Measurements from ENCODE around the gene PFDN2.

Gene PFDN2

DNA sequence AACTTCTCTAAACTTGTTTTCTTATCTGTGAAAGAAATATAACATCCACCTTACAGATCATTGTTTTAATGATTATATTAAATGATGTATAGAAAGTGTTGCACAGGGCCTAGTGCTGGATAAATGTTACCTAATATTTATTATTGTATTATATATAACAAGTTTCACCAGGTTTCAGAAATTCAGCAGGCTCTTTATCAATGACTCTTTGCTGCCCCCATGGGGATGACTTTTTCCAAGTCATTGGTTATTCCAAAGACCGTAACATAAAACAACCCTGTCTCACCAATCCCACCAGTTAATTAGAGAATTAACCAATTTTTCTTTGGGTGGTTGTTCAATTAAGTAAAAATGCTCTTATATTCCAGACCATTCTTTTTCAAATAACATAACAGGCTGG lies 21.9 kb upstream of the PFDN2 start:
- DNase-seq (ENCODE audit: low read depth in 2 of 2) = peak; percentile 72 to 74
- TF ChIP-seq, protein P1, sequence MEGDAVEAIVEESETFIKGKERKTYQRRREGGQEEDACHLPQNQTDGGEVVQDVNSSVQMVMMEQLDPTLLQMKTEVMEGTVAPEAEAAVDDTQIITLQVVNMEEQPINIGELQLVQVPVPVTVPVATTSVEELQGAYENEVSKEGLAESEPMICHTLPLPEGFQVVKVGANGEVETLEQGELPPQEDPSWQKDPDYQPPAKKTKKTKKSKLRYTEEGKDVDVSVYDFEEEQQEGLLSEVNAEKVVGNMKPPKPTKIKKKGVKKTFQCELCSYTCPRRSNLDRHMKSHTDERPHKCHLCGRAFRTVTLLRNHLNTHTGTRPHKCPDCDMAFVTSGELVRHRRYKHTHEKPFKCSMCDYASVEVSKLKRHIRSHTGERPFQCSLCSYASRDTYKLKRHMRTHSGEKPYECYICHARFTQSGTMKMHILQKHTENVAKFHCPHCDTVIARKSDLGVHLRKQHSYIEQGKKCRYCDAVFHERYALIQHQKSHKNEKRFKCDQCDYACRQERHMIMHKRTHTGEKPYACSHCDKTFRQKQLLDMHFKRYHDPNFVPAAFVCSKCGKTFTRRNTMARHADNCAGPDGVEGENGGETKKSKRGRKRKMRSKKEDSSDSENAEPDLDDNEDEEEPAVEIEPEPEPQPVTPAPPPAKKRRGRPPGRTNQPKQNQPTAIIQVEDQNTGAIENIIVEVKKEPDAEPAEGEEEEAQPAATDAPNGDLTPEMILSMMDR (IDR thresholded peaks at IDR 0.05; ENCODE audit: low read depth, low read length) = peak; percentile 45

DNA sequence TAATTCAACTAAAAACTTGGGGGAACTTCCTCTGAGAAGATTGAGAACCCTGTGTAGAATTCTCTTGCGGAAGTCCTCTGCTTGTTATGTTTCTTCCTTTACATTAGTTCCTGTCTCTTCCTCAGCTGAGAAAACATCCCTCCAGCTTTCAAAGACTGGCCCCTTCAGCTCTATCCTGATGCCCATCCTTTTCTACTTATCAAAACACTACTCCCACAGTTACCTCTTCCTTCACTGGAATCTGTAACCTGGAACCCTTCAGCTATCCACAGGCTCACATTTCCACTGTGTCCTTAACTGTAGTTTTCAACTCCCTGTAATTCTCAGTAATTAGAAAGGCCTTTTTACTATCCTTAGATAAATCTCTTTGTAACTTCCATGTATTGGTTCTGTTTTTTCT lies 20.6 kb upstream of the PFDN2 start:
- no peak overlapping the region for H3K4me3 ChIP-seq (replicated peaks in 1 of 2; ENCODE audit: low read depth in 2 of 2, low read length in 2 of 2)
- TF ChIP-seq, protein P1 (IDR thresholded peaks at IDR 0.05; ENCODE audit: low read depth, low read length) = no peak
- no peak for DNase-seq (ENCODE audit: low read depth in 2 of 2)

More for the DNA sequence above, 21.9 kb upstream of the PFDN2 start:
- H3K4me3 ChIP-seq (replicated peaks in 1 of 2; ENCODE audit: low read depth in 2 of 2, low read length in 2 of 2) = no peak overlapping the region

DNA sequence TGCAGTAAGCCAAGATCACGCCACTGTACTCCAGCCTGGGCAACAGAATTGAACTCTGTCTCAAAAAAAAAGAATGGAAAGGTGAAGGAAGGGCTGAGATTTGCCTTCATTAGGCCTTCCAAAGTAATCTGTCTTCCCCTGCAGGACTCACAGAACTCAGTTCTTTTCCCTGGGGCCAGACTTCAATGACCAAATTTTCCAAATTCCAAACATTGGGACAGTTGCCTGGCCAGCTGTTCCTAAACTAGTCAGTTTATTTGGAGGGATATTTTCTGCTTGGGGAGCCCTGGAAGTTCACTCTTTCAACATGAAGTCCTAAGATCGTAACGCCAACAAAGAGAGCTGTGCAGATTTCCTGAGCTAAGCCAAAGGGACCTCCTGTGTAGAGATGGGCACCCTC lies 20.0 kb upstream of the PFDN2 start:
- DNase-seq (ENCODE audit: low read depth in 2 of 2) = no peak
- H3K4me3 ChIP-seq (replicated peaks in 1 of 2; ENCODE audit: low read depth in 2 of 2, low read length in 2 of 2) = no peak overlapping the region
- TF ChIP-seq, protein P1 (IDR thresholded peaks at IDR 0.05; ENCODE audit: low read depth, low read length) = no peak

DNA sequence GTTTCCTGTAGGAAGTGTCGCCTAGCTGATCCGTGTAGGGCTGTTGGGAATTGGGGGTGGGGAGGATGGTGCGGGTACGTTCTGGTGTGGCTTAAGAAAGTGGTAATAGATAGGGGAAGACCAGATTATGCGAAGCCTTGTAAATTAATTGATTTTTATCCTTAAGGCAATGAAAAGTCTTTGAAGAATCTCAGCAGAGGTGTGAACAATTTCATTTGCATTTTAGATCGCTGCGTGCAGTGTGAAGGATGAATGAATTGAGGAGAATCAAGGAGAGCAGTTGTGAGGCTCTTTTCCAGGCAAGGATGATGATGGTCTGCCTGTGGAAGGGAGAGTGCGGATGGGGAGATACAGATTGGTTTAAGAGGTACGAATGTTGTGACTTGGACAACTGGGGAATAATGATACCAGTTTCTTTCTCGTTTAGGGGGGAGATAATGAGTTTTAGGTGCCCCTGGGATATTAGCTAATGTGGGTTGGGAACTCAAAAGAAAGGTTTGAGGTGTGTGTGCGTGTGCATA lies 15.4 kb upstream of the PFDN2 start:
- peak; percentile 18 to 24 for DNase-seq (ENCODE audit: low read depth in 2 of 2)
- H3K4me3 ChIP-seq (replicated peaks in 1 of 2; ENCODE audit: low read depth in 2 of 2, low read length in 2 of 2) = peak overlapping the region; percentile 93 to 97
- TF ChIP-seq, protein P1 (IDR thresholded peaks at IDR 0.05; ENCODE audit: low read depth, low read length) = no peak

DNA sequence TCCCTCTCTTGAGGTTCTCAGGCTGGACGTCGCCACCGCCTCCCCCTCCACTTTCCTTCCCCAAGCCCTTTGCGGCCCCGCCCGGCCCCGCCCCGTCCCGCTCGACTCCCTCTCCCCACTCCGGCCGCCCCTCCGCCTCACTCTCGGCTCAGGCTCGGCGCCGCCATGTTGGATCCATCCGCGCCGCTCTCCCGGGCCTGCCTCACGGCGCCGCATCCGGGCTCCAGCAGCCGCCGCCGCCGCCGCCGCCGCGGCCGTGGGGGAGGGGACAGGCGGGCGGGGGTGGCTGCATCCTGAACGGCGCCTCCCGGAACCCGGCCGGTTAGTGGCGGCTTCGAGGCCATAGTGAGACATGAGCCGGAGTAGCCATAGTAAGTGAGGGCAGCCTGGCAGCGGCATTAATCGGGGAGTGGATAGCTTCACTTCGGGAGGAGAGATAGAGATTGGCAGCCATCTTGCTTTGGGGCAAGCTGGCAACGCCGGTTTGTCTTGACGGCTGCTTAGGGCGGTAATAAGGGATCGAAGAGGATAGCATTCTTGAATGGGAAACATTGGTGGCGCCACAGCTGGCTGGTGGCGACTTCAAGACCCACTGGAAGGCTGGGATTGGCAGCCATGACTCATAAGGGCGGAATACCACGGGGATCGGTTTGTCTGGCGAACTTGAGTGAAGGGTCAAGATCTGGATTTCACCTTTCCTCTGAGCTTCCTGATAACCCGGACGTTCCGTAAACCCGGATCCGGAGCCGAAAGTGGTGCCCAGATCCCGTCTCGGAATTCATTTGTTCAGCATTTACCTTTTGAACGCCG lies 14.8 kb upstream of the PFDN2 start, which contains the start of gene DEDD:
Gene DEDD, minus strand, starts transcription at position 258 of the 810 bp plus-strand sequence. CDS start 8,205 bp downstream, outside the sequence.
- peak within 1 kb of the TSS; percentile 93 to 97 for H3K4me3 ChIP-seq (replicated peaks in 1 of 2; ENCODE audit: low read depth in 2 of 2, low read length in 2 of 2)
- DNase-seq (ENCODE audit: low read depth in 2 of 2) = peak; percentile 96 to 98
- TF ChIP-seq, protein P1 (IDR thresholded peaks at IDR 0.05; ENCODE audit: low read depth, low read length) = no peak

DNA sequence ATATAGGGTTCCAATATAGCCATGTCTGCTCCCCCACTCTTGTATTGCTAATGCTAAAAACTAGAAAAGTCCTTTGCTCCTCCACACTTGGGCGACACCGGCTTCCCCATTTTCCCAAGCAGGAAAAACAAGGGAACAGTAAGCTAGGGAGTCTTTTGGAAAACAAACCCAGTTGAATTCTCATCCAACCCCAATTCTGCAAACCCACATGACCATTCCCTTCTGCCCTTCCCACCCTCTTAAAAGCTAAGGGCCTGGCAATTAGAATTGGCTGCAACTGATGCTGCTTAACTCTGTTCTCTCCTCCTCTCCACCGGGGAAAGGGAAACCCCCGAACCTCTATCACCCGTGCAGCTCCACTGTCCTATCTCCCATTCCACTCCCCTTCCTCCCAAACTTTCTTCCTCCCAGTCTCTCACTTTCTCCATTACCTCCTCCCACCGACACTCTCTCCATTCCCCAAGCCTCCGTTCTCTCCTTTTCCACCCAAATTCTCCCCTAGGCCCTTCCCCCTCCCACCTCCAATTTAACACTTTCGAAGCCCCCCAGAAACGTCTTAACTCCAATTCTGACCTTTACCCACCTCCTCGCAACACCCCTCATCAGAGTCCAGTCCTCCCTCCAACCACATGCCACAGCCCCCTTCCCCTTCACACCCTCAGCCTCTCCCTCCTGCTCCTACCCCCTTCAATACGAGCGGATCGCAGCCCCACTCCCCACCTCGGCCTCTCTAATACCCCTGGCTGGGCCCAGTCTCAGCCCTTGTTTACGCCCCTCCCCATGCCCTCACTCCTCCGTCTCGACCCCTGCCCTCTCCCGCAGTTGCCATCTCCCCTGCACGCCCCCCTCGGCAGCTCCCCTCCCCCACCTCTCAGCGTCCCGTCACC lies 13.9 kb upstream of the PFDN2 start:
- H3K4me3 ChIP-seq (replicated peaks in 1 of 2; ENCODE audit: low read depth in 2 of 2, low read length in 2 of 2) = peak overlapping the region; percentile 93 to 97
- DNase-seq (ENCODE audit: low read depth in 2 of 2) = peak; percentile 27 to 49
- TF ChIP-seq, protein P1 (IDR thresholded peaks at IDR 0.05; ENCODE audit: low read depth, low read length) = no peak
